K562 (cell line): ENCODE data around the gene FAXC. TPM values are rescaled to one million over a fixed set of nuclear protein-coding genes. Genes with fewer than 3 reads are reported as not detected.

Experiments
- ARID3B ChIP-seq: fragments of 250-450 bp; sonication (Bioruptor Pico); IDR thresholded peaks from 2 replicates; pipeline ENCODE4 v1.4.0; 2020; ENCODE audit warnings: borderline replicate concordance
- ATF6 ChIP-seq: sonication (generic); formaldehyde crosslinking; IDR thresholded peaks from 2 replicates; pipeline ENCODE4 v1.4.0; 2020; ENCODE audit warnings: mild to moderate bottlenecking, missing genetic modification reagents
- ETV1 ChIP-seq: fragments of 450-650 bp; conservative IDR thresholded peaks from 2 replicates; pipeline ENCODE4 v1.6.1; 2016; ENCODE audit warnings: missing genetic modification characterization, control low read depth, low read depth, missing compliant biosample characterization
- HNRNPK ChIP-seq: fragments of 200-400 bp; formaldehyde crosslinking; IDR thresholded peaks from one replicate; pipeline ENCODE4 v1.6.1; 2018; ENCODE audit warnings: mild to moderate bottlenecking, low read depth, low read length; ENCODE audit not compliant: poor library complexity, severe bottlenecking
- PKNOX1 ChIP-seq: fragments of 450-650 bp; IDR thresholded peaks from 2 replicates; pipeline ENCODE4 v1.6.1; 2016
- ZNF717 ChIP-seq: fragments of 250-450 bp; sonication (Bioruptor Pico); IDR thresholded peaks from 2 replicates; pipeline ENCODE4 v1.5.0; 2021
- polyA plus RNA-seq, 8 experiments: library from polyadenylated mRNA; depleted of rRNA in 4 of 8; stranded (reverse) in 5 of 8; unstranded in 3 of 8; fragments of >200 nt; fragmentation: Nextera tagmentation in 2 of 8; fragmentation: Illumina TruSeq in 1 of 8; extraction: Ambion mirVana in 2 of 8; extraction: Trizol in 1 of 8; gene quantifications; 2 replicates each; pipeline versions ENCODE4 v1.2.1 to v1.2.3, GENCODE V29; 2011 to 2014; ENCODE audit warnings: inconsistent platforms in 1 of 8, missing spikeins in 1 of 8
- total RNA-seq, 7 experiments: library from RNA; depleted of rRNA in 6 of 7; stranded (reverse); fragments of >200 nt in 6 of 7; fragmentation: Illumina TruSeq in 2 of 7; extraction: Trizol in 2 of 7; gene quantifications; 2 replicates each; pipeline versions ENCODE4 v1.2.1 to v1.2.3, GENCODE V29; 2011 to 2021; ENCODE audit warnings: low replicate concordance in 1 of 7

Gene FAXC
- total and polyA plus RNA-seq, 9 of the 15 experiments (the other 6 are each of a cell fraction or from before 2014, with no cell fraction given): 0.06 to 0.40 (median 0.13) TPM; not detected in 5

- TF ChIP-seq ATF6 (CRISPR knock-in tag) (no peak), ETV1 (tag) (no peak), PKNOX1 (peak; percentile 72; the same call in 1 of the 2 replicates), HNRNPK (no peak), ZNF717 (CRISPR knock-in tag) (no peak), ARID3B (no peak)
- TF ChIP-seq, all 486 proteins: peak for 6
Observed at GRCh38 chr6:99331531-99331930, 17.9 kb downstream of the FAXC start (continued).
